GM21717 (cell line): ENCODE results near the gene NEB.

Experiments
- ATAC-seq: cut with Tn5 transposase; IDR thresholded peaks from one replicate; pipeline ENCODE4 v1.9.1; 2021; ENCODE audit warnings: mild to moderate bottlenecking, moderate library complexity; ENCODE audit not compliant: unreplicated experiment

The NEB gene, protein sequence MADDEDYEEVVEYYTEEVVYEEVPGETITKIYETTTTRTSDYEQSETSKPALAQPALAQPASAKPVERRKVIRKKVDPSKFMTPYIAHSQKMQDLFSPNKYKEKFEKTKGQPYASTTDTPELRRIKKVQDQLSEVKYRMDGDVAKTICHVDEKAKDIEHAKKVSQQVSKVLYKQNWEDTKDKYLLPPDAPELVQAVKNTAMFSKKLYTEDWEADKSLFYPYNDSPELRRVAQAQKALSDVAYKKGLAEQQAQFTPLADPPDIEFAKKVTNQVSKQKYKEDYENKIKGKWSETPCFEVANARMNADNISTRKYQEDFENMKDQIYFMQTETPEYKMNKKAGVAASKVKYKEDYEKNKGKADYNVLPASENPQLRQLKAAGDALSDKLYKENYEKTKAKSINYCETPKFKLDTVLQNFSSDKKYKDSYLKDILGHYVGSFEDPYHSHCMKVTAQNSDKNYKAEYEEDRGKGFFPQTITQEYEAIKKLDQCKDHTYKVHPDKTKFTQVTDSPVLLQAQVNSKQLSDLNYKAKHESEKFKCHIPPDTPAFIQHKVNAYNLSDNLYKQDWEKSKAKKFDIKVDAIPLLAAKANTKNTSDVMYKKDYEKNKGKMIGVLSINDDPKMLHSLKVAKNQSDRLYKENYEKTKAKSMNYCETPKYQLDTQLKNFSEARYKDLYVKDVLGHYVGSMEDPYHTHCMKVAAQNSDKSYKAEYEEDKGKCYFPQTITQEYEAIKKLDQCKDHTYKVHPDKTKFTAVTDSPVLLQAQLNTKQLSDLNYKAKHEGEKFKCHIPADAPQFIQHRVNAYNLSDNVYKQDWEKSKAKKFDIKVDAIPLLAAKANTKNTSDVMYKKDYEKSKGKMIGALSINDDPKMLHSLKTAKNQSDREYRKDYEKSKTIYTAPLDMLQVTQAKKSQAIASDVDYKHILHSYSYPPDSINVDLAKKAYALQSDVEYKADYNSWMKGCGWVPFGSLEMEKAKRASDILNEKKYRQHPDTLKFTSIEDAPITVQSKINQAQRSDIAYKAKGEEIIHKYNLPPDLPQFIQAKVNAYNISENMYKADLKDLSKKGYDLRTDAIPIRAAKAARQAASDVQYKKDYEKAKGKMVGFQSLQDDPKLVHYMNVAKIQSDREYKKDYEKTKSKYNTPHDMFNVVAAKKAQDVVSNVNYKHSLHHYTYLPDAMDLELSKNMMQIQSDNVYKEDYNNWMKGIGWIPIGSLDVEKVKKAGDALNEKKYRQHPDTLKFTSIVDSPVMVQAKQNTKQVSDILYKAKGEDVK (N-terminal part only)

DNA sequence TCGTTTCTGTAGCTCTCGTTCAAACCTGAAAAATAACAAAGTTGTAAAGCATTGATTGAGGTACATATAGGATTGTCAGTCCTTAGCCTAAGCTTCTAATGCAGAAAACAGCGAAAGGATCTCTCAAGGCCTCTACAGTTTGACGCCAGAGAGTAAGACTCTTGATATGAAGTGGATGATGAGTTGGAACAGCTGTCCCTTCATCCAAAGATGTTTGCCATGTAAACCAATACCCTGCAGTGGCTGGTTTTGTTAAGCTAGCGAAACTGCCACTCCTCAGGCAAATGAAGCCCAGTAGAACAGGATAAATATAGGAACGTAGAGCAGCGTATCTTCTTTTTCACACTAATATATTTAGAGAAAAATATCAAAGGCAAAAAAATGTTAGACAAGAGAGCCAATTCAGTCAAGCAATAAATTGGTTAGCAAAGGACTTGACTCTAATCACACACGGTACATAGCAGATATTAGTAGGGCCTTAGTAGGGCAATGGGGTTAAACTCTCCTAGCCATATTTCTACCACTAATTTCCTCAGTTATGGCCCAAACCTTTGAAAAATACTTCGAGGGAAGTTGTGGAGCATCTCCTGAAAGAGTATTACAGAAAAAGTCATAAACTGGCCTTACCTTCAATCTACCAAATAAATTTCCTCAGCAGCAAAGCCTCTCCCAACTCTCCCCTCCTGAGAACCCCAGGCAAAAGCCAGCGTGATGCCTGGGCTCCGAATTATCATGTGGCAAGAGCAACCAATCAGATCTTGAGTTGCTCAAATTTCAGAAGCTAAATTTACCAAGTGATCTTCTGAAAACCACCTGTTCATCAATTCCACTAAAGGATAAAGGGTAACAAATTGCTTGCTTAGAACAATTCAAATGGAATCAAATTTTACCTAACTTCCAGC lies at the start of gene NEB:
NEB (minus strand) TSS at position 706 of the 902 bp plus-strand sequence. CDS start 1,320 bp downstream, outside the sequence.
- ATAC-seq, result no peak

DNA sequence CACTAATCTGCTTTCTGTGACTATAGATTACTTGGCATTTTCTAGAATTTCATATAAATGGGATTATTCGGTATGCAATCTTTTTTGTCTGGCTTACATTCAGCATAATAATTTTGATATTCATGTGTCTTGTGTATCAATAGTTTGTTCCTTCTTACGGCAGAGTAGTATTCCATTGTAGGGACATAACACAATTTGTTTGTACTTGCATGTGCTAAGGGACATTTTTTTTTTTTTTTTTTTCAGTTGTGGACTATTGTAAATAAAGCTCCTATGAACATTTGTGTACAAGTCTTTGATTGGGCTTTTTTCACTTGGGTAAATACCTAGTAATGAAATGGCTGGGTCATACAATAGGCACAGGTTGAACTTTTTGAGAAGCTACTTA lies 48.9 kb upstream of the NEB start:
- no peak for ATAC-seq

DNA sequence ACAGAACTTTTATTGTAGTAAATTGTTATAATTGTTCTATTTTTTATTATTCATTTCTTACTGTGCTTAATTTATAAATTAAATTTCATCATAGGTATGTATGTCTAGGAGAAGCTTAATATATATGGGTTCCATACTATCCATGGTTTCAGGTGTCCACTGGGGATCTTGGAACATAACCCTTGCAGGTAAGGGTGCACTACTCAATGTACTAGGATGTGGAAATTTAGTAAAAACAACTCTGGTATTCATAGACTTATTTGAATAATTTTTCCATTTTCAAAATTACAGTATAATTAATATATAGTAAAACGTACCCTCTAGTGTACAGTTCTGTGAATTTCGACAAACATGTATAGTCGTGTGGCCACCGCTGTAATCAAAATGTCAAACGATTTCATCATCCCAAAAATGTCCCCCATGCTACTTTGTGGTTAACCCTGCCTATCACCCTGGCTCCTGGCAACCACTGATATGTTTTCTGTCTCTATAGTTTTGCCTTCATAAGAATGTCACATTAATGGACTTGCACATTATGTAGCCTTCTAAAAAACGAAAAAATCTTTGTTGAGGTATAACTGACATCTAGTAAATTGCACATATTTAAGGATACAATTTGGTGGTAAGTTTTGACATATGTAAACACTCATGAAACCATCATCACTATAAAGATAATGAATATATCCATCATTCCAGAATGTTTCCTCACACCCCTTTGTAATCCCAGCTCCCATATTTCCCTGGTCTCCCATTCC lies 48.3 kb upstream of the NEB start:
- ATAC-seq, result no peak

DNA sequence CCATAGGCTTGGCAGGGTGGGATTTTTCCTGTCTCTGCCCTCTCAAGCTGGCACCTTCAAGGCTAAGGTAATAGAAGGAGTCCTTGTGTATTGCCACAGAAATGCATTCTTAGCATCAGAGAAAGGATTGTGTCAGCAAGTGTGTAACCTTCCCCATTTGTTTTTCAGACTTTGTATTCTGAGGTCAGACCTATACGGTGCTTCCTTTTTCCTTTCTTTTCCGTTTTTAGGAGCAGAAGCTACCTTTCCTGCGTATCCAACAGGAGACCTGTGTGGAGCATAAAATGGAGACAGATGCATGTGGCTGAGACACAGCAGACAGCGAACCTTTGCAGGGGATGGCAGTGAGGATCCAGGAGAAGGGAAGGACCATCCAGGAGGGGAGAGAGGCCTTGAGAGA lies 47.4 kb upstream of the NEB start:
- ATAC-seq, result no peak

DNA sequence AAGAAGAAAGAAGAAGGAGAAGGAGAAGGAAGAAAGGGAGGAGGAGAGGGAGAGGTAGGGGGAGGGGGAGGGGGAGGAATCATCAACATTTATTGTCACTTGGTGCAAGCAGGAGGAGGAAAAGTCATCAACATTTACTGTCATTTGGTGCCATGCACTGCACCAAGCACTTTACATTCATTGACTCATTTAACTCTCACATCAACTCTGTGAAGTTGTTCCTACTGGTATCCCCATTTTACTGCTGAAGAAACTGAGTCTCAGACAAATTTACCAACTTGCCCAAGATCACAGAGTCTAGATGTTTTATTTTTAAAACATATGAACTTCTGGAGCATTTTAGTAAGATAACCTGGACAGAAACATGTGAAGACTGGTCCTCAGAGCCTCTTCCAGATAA lies 46.7 kb upstream of the NEB start:
- ATAC-seq, result no peak

DNA sequence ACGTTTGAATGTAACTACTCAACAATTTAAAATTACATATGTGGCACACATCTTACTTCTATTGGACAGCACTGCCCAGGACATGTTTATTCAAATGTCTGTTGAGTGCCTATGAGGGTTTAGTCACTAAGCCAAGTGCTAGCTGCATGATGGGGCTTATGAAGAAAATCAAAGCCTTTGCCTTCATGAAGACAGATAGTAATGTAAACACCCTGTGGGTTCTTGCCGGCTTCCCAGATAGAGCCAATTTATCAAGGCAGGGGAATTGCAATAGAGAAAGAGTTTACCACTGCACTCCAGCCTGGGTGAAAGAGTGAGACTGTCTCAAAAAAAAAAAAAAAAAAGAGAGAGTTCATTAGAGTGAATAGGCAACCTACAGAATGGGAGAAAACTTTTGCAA lies 43.7 kb upstream of the NEB start:
- ATAC-seq, result no peak

DNA sequence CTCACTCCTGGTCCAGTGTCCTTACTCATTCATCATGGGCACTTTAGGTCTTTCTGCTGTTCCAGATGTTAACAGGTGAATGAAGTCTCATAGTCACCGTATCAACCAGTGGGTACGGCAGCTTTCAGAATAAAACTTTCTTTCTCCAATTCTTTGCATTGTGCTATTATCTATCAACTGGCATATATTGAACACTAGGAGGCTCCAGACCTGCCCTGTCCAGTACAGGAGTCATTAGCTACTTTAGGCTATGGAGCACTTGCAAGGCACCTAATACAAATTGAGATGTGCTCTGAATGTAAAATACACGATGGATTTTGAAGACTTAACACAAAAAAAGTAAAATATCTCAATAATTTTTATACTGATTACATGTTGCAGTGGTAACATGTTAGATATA lies 43.2 kb upstream of the NEB start:
- ATAC-seq, result no peak

DNA sequence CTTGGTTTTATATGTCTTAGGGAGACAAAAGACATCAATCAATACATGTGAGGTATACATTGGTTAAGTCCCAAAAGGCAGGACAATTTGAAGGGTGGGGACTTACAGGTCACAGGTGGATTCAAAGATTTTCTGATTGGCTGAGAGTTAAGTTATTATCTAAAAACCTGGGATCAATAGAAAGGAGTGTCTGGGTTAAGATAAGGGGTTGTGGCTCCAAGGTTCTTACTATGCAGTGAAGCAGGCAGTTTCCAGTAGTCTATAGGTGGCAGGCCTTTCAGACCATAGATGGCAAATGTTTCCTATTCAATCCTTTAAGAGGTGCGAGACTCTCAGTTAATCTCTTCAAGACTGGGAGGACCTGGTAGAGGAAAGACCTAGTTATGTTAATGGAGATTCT lies 42.1 kb upstream of the NEB start:
- no peak for ATAC-seq

DNA sequence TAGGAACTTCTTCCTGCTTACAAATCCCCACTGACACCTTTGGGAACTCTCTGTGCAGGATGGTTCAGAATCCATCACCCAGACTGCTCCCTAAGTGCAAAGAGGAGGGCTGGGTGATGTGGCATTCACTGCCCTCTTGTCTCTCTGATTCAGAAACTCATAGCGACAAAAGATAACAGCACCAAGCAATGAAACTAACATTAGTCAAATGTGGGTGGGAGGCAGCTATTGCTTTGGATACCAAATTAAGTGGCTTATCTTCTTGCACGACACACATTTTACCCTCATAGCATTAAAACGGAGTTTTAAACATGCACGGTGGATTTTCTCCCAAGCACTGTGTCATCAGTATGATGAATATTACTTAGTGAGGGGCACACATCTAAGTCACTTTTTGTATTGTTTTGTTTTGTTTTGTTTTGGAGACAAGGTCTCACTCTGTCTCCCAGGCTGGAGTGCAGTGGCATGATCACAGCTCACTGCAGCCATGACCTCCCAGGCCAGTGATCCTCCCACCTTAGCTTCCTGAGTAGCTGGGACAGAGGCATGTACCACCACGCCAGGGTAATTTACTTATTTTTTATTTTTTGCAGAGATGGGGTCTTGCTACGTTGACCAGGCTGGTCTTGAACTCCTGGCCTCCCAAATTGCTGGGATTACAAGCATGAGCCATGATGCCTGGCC lies 40.9 kb upstream of the NEB start:
- ATAC-seq, result peak; percentile 36

DNA sequence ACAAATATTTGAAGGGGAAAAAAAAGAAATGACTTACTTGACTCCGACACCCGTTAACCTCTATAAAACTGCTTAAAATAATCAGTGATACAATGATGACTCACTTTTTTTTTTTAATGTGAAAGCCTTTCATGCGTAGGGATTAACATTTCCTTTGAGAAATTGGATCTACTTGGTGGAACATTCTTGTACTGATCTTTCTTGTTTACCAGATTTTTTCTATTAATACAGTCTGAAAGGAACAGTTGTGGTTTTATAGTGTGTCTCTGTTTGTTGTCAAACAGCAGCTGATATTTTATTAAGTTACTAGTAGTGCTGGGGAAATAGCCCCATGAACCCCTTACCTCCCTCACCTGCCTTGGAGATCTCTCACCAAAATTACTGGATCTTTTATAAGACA lies 40.2 kb upstream of the NEB start:
- ATAC-seq, result no peak

DNA sequence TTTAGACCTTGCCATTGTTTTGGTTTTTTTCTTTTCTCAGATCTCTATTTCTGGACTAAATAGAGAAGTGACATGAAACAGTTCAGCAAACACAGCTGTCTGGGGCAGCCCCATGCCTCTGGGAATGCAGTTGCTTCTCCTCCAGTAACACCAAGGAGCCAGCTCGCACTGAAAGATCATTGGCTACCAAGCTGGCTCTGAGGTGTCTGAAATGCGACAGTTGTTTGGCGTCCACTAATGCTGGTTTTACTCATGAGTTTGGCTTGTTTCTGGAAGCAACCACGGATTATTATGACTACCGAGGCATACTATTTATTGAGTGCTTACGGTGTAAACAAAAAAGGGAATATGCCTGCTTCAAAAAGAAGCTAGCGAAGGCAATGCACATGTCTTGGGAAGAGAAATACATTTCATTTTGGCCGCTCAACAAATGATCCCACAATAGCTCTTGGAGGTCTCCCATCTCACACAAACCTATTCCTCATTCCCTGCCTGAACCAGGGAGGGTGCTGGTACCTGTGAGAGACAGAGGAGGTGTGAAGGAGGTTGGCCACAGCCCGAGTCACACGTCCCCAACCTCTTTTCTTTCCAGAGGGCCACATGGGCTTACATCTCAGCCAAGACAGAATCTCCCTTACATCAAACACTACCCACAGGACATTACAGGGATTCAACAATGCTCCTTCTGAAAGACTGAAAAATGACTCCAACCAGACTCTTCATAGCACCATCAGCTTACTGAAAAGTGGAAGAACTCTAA lies 37.5 kb upstream of the NEB start:
- peak; percentile 96 for ATAC-seq

DNA sequence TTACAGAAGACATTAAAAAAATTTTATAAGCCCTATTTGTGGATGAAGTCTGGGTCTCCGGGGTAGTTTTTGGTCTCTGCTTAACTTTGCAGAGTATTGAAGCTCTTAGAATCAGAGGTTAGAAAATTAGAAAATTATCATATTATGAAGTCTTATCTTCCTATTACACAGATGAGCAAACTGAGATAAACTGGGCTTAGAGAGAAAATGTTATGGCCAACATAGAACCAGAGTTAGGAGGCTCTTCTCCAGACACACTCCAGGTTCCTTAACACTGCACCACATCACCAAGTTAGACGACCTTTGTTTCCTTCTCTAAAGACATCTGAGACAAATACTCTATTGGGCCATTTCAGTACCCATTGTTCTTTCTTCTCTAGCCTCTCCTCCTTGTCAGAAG lies 36.7 kb upstream of the NEB start:
- peak; percentile 22 for ATAC-seq

DNA sequence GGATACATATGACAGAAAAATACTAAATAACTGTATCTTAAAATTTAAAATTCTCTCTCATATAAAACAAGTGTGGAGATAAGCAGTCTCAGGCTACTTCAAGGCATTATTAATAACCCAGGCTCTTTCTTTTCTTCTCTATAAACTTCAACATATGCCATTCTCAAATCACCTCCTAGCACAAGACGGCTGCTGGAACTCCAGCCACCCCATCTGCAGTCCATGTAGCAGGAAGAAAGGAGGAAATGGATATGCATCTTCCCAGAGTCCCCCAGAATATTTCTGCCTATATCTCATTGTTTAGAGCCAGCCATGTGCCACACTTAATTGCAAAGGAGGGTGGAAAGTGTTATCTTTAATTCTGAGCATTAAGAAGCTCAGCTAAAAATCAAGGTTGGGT lies 35.3 kb upstream of the NEB start:
- no peak for ATAC-seq

DNA sequence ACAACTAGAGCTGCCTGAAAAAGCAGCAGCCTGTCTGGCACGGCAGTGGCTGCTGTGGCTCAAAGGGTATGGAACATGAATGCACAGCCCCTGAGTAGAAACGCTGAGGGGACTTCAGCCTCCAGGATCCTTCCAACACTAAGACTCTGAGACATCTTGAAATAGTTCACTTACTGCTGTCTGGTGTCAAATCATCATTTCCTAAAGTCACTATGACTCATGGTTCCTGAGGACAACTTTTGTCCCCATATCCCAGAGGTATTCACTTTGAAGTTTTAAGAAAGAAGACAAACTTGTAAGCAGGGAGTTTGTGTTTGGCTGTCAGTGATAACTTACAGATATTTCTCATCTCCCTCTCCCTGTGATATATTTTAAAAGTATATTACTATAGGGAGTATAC lies 33.3 kb upstream of the NEB start:
- ATAC-seq, result no peak

DNA sequence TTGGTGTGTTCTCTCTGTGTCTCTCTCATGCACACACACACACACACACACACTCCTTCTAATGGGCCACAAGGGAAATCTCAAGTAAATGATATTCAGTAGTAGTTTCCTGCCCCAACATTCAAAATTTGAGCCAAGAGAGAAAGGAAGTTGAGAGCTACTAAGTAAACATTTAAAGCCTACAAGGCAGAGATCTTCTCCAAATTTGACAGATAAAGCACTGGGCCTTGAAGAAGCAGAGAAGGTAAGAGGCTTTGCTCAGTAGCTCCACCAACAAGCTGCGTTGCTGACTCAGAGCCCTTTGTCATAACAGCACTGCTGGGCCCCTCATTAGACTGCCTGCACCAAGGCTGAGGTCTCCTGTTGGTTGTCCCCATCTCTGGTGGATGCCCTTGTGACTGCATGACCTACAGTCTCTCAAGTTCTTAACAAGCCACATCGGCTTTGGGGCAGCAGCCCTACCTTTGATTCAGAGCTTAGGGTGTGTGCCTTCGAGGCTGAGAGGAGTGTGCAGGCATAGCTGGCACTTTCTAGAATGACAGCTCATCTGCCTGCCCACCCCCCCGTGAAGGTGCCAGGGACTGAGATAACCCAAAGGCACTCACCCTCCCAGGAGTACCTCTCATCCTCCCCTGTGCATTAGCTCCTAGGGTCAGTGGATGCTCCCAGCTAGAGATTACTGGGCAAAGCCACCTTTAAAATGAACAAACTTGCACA lies 32.3 kb upstream of the NEB start:
- ATAC-seq, result peak; percentile 44

DNA sequence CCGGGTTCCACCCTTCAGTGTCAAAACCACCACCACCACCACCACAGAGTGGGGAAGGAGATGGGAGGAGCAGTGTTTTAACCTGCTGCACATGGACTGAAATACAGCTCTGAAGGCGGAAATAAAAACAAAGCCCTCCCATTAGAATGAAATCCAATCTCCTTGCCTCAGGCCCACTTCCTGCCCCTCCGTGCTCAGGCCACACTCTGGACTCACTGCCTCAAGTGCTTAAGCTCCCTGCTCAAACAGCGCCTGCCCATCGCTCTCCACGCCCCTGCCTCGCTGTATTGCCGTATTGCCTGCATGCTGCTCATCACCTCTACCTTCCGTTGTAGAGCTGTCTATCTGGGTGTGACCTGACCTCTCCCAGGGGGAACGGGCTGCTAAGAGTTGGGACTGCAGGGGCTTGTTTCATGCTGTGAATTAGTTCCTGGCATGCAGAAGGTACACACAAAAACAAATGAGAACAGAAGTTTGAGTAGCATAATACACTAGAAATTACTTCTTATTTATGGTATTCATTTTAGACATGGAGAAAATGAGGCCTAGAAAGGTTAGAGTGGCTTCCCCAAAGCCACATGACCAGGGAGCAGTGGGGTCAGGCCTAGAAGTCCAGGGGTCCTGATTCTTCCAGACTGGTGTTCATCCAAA lies 31.6 kb upstream of the NEB start:
- ATAC-seq, result no peak

DNA sequence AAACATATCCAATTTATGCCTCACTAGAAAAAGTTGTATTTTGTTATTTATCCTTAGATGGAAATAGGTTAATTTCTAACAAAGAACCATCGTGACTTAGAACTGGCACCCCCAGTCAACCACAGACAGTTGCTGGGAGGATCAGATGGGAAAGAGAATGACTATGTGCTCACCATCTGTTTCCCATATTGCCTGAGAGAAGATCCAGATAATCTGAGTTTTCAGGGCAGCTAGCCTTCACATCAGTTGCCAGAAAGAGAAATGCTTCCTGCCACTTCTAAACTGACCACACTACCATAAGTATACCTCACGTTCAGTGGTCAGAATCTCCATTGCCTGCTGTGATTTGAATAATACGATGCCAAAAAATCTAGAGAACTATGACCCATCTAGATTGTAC lies 28.4 kb upstream of the NEB start:
- ATAC-seq, result no peak
